Middle frontal gyrus (tissue), 1 donor: ENCODE measurements around the gene GPRC5A.

Source experiments
- DNase-seq: peaks from one replicate; pipeline ENCODE4 v3.0.0-alpha.2; 2015; ENCODE audit warnings: low spot score; ENCODE audit errors: extremely low spot score

The GPRC5A gene

DNA sequence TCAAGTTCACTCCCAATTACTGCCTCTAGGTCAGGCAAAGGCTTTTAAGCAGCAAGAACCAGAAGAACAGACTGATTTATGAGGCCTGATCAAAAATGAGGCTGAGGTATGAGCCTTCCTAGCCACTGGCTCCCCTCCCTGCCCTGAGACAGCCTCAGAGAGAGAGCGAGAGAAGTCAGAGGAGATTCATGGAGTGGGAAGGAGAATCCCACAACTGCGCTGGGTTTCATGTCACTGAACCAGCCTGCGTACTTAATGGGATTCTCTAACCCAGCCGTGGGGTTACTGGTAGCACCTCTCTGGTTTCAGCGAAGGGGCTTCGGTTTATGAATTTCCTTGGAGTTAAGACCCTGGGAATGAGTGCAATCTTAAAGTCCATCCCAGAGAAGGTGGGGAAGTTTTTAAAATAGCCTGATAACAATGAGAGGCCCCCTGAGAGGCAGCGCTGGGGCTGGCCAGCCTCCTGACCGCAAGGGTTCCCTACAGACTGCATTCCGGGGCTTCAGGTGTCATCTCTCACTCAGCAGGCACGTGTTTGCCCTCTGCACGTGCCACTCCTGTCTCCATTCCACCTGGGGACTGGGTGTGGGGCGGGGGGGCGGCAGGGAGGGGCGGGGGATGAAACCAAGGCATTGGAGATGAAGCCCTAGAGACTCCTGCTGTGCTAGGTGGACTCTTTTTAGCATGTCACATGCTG lies 6.1 kb upstream of the GPRC5A start:
- DNase-seq = no peak

DNA sequence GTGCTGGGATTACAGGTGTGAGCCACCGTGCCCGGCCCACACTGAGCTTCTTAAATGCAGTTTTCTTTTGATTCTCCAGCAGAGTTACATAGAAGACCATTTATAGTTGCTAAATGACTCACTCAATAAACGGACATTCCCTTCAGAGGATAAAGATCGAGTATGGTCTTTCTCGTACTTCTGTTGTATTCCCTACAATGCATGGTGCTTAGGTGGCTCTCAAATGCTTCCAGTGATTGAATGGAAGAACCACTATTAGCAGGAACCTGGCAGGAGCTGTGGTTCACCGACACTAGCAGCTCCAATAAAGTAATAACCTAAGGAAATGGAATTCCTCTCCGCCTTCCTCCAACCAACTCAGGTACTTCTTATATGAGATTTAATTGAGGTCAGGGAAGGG lies 3.9 kb upstream of the GPRC5A start:
- DNase-seq = no peak

DNA sequence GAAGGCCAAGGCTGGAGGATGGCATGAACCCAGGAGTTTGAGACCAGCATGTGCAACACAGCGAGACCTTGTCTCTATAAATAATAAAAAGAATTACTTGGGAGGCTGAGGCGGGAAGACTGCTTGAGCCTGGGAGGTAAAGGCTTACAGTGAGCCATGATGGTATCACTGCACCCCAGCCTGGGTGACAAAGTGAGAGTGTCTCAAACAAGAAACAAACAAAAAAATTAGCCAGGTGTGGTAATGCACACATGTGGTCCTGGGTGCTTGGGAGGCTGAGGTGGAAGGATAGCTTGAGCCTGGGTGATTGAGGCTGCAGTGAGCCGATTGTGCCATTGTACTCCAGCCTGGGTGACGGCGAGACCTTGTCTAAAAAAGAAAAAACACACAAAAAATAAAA lies 1.7 kb upstream of the GPRC5A start:
- no peak for DNase-seq

DNA sequence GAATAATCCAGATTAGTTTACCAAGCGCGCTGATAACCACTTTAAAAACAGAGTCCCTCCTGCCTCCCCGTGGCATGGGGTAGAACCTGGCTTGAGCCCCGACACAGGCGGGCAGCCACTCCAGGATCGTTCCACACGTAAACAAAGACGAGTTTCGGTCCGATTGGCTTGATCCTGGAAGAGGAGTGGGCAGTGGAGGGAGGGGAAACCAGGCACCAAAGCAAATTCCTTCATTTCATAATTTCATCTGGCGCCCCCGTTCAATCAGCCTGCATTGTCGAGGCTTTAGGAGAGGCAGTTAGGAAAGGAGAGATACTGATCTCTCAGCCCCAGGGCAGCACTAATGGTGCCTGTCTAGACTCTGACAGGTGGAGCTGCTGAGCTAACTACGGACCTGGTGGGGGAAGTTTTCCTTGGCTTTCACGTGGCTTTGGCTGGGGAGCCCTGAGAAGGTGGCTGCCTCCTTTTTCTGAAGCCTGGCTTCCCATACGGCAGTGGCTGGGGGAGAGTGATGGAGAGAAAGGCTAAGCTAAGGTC lies 751 bp upstream of the GPRC5A start:
- no peak for DNase-seq

DNA sequence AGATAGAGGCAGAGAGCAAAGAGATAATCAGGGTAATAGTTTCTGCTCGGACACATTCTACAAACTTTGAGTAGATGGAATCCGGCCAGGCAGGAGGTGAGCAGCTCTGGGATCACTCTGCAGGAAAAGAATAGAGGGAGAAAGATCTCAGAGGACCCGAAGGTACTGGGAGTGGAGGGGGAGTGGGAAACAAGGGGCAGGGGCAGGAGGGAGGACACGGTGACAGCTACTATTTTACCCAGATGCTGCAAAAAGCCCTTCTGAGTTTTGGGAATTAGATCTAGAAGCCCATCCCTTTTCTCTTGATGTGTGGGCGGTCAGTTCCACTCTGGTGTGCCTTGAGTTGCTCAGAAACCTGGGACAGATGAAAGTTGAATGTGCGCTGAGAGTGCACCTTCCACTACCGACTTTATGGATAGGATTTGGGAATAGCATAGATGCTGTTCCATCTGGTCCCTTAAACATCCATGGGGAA lies 556 bp downstream of the GPRC5A start:
- no peak for DNase-seq

DNA sequence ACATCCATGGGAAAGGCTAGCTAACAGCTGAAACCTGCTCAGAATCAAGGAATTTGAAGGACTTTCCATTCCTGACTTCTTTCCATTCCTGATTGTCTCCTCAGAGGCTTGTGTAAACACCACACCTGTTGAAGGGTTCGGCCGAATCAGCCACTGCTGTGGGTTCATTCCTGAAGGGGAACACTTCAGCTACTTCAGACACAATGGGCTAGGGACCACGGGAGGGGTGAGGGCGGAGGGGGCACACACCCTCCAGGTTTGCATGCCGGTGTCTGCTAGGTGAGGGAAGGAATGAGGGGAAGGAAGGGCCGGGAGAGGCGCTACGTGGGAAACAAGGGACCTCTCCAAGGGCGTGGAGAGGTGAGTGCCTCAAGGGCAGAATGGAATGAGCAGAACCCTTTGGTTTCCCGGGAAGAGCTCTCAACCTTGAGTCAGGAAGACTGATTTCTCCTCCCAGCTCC lies 1.3 kb downstream of the GPRC5A start:
- DNase-seq = no peak

DNA sequence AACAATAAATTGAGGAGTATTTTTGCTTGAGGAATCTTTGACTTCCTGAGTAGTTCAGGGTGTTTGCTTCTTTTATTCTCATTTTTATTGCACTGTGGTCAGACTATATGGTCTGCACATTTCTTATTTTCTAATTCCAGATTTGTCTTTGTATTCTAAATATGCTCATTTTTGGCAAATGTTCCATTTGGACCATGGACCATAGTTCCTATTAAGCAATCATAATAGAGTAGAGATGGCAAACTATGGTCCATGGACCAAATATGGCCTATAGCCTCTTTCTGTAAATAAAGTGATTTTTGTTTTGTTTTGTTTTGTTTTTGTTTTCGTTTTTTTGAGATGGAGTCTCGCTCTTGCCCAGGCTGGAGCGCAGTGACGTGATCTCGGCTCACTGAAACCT lies 2.1 kb downstream of the GPRC5A start:
- DNase-seq = no peak

DNA sequence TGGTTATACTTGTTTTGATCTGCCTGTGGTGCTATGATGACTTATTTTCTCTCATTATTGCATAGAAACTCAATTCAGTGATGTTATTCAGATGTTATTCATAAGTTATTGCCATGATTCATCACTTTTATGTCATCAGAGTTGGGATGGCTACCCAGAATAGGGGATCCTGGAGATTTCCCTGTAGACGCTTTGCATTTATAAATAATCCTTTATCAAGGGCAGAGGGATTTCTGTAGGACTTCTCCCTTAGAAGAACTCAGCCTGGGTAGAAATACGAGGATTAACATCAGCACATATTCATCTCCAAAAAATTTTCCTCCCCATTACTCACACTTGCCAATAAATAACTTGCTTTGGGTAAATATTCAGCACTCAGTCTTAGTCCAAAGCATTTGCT lies 4.9 kb downstream of the GPRC5A start:
- no peak for DNase-seq

DNA sequence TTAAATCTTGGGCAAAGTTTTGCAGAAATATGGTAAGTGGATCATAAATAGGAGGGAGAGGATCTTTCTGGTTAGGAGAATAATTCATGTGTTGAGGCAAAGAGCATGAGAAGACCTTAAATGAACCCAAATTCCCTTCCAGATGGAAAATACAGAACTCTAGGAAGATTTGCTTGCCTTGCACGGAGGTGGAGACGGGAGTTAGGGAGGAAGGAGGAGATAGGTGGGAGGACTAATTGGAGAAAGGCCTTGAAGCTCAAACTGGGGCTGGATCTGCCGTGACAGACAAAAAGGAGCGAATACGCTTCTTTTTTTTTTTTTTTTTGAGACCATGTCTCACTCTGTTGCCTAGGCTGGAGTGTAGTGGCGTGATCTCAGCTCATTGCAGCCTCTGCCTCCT lies 5.9 kb downstream of the GPRC5A start:
- DNase-seq = no peak

DNA sequence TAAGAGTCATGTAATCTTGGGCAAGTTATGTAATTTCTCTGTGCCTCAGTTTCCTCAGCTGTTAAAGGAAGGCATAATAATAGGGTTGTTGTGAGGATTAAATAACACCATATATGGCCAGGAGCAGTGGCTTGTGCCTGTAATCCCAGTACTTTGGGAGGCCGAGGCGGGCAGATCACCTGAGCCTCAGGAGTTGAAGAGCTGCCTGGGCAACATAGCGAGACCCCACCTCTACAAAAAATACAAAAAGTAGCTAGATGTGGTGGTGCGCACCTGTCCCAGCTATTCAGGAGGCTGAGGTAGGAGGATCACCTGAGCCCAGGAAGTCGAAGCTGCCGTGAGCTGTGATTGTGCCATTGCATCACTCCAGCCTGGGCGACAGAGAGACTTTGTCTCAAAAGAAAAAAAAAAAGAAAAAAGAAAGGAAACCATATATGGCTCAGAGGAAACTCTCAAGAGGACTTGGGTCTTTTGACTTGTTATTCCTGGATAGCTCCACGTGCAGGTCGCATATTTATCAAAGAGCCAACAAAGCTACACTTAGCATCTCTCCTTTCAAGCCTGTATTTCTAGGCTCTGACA lies 6.9 kb downstream of the GPRC5A start:
- no peak for DNase-seq

DNA sequence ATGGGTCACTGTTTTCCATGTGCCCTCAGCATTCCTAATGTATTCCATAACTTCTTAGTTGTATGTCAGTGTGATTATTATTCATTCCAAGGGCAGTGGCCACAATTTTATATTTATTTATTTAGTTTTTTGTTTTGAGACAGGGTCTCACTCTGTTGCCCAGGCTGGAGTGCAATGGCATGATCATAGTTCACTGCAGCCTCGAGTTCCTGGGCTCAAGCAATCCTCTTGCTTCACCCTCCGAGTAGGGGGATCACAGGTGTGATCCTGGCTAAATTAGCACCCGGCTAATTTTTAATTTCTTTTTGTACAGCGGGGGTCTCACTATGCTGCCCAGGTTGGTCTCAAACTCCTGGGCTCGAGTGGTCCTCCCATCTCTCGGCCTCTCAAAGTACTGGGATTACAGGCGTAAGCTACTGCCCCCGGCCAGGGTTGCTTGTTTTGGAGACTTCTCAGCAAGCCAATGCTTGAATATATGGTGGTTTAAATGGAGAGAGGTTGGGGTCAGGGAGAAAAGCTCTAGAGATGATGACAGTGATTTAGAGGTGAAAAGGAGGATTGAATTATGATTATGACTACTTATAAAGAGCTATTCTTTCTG lies 7.6 kb downstream of the GPRC5A start:
- DNase-seq = no peak

DNA sequence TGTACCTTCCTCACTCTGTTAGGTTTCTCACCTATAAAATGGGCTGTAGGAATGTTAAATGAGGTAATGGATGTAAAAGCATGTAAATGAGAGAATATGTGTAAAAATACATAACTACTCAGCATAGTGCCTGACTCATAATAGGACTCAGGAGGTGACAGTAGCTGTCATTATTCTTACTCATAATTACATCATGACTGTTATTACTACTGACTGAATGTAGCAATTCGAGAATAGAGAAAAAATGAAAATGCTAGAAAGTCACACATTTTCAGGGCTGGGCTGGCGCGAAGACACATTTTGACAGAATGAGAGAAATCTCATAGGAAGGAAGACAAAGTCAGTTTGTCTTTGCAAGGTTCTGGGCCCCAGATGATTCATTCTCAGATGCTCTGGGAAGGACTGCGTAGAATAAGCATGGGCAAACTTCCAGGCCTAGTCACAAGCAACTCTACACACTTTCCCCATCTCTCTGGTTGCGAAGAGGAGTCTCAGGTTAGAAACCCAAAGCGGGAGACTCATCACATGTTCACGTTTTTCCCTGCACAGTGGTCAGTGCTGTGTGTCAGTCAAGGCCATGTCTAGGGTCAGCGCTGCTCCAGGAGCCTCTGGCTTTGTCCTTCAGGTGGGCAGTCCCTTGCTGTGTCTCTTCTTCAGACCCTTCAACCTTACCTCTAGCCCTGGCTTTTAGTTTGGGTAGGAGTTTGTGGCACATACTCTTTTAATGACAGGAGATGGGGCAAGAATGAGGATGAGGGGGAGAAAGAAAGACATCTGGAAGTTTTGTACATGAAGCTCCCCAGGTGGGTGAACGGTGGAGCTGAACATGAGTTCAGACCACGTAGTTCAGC lies 8.4 kb downstream of the GPRC5A start:
- DNase-seq = no peak

DNA sequence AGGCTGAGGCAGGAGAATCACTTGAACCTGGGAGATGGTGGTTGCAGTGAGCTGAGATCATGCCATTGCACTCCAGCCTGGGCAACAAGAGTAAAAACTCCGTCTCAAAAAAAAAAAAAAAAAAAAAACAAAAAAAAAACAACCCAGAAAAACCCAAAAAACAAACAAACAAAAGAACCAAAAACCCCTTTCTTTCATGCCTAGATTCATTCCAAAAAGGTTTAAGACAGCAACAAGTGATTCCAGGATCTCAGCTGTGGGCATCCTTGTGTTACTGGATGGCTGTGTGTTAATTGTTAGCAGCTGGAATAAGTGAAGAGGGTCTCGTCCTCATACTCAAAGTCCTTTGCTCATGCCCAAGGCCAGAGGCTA lies 9.4 kb downstream of the GPRC5A start:
- no peak for DNase-seq

DNA sequence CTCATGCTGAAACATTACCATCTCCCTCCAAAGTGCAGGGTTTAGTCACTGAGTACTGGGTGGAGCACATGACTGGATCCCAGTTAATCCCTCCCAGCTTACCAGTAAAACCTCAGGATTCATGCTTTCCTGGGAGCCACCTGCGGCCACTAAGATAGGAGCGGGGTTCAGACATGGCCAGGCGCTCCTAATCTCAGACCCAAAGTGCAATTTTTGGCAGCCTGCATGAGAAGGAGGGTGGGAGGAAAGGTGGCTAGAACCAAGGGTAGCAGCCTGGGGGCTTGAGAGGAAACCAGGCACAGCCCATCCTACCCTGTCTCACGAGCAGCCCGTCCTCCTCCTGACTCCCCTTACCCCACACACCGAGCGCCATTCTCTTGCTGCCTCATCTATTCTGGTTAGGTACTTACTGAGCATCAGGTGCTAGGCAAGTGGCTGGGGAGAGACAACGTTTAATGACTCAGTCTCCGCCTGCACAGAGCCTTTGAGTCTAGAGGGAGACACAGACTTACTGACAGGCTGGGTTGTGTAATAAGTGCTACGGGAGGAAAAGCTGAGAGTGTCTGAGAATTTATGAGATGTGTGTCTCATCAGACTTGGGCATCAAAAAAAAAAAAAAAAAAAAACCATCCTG lies 9.9 kb downstream of the GPRC5A start:
- DNase-seq = no peak

DNA sequence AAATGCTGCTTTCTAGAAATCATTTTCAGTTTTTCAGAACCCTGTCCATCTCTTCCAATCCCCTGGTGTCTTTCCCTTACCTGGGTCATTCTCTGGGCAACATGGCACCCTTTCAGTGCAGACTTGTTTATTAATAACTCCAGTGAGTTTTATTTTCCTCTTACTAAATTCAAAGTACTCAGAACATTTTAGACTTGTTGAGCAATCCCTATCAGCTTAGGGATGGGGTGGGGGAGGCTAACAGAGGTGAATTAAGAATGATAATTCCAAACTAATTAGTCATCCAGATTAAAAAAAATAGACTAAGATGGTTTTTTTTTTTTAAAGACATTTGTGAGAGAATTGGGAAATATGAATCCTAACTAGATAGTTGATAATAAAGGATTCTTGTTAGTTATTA lies 10.7 kb downstream of the GPRC5A start:
- DNase-seq = no peak

DNA sequence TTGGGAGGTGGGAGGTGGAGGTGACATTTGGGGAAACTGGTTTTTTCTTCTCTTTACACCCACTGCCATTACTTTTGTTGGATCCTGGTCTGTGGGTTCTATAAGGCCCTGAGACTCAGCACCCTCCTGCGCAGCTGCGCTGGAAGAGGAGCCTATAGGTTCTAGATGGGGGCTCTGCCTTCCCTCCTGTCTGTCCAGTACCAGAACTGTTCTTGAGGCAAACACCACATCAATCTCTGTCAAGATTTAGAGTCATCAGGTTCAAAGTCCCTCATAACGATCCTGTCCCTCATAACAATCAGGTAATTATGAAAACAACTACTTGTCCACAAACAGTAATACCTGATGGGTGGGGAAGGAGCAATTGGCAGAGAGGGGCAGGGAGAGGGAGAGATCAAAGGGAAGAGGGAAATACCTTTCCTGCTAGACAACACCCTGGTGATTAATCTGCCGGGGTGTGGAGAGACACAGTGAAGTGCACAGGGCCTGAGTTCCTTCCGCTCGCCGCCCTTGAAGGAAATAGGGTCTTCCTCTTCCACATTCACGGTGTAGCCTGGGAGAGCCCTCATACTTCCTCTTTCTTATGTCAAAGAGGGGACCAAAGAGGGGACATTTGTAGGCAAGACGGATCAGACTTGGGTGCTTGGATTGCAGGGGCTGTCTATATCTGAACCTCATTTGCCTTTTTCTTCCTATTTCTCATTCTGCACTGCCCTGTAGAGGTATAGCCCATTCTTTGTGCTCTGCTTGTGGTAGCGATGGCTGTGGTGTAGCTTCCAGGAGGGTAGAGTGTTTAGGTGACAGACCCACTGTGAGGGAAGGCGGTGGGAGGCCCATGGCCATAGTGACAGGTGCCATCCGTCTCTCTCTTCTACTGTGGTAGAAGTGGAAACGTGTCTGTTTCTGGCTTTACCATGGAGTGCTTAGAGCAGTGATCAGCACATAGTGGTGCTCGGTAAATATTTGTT lies 12.6 kb downstream of the GPRC5A start:
- DNase-seq = no peak

DNA sequence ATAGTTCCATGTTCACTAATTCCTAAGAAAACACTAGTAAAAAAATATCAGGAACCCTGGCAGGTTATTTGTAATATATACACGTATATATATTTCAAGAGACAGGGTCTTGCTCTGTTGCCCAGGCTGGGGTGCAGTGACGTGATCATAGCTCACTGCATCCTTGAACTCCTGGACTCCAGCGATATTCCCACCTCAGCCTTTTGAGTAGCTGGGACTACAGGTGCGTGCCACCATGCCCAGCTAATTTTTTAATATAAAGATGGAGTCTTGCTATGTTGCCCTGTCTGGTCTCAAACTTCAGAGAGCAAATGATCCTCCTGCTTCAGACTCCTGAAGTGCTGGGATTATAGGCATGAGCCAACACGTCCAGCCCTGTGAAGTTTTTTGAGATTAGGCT lies 16.2 kb downstream of the GPRC5A start:
- no peak for DNase-seq

DNA sequence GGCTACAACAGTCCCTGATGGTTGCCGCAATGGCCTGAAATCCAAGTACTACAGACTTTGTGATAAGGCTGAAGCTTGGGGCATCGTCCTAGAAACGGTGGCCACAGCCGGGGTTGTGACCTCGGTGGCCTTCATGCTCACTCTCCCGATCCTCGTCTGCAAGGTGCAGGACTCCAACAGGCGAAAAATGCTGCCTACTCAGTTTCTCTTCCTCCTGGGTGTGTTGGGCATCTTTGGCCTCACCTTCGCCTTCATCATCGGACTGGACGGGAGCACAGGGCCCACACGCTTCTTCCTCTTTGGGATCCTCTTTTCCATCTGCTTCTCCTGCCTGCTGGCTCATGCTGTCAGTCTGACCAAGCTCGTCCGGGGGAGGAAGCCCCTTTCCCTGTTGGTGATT lies 16.9 kb downstream of the GPRC5A start:
- DNase-seq = no peak

DNA sequence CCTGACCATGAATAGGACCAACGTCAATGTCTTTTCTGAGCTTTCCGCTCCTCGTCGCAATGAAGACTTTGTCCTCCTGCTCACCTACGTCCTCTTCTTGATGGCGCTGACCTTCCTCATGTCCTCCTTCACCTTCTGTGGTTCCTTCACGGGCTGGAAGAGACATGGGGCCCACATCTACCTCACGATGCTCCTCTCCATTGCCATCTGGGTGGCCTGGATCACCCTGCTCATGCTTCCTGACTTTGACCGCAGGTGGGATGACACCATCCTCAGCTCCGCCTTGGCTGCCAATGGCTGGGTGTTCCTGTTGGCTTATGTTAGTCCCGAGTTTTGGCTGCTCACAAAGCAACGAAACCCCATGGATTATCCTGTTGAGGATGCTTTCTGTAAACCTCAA lies 17.3 kb downstream of the GPRC5A start:
- DNase-seq = no peak
